K562 (cell line): Measurements from ENCODE around the gene ABR.

Experiments
- LCOR ChIP-seq: sonication (generic); formaldehyde crosslinking; IDR thresholded peaks from 2 replicates; pipeline ENCODE4 v1.8.0; 2022; ENCODE audit warnings: mild to moderate bottlenecking, missing genetic modification reagents
- NFYB ChIP-seq: IDR thresholded peaks from 2 replicates; pipeline ENCODE4 v1.6.1; 2011; ENCODE audit warnings: mild to moderate bottlenecking, moderate library complexity; ENCODE audit not compliant: insufficient read length; ENCODE audit errors: extremely low read depth
- NR2C2 ChIP-seq, 2 experiments: fragments of 200-800 bp in 1 of 2; sonication (Bioruptor generic) in 1 of 2; sonication (generic) in 1 of 2; formaldehyde crosslinking in 1 of 2; IDR thresholded peaks; 2 replicates each; pipeline versions ENCODE4 v1.6.1 to v1.8.0; 2016 to 2022; ENCODE audit warnings: mild to moderate bottlenecking in 1 of 2, missing compliant biosample characterization in 1 of 2, missing genetic modification characterization in 1 of 2, missing genetic modification reagents in 1 of 2
- ZC3H11A ChIP-seq: IDR thresholded peaks from 2 replicates; pipeline ENCODE4 v1.6.1; 2012; ENCODE audit warnings: low read depth, low read length, improper control_type of control experiment
- ZNF41 ChIP-seq: fragments of 250-450 bp; sonication (Bioruptor Pico); conservative IDR thresholded peaks from 2 replicates; pipeline ENCODE4 v1.4.0; 2020; ENCODE audit warnings: mild to moderate bottlenecking

DNA sequence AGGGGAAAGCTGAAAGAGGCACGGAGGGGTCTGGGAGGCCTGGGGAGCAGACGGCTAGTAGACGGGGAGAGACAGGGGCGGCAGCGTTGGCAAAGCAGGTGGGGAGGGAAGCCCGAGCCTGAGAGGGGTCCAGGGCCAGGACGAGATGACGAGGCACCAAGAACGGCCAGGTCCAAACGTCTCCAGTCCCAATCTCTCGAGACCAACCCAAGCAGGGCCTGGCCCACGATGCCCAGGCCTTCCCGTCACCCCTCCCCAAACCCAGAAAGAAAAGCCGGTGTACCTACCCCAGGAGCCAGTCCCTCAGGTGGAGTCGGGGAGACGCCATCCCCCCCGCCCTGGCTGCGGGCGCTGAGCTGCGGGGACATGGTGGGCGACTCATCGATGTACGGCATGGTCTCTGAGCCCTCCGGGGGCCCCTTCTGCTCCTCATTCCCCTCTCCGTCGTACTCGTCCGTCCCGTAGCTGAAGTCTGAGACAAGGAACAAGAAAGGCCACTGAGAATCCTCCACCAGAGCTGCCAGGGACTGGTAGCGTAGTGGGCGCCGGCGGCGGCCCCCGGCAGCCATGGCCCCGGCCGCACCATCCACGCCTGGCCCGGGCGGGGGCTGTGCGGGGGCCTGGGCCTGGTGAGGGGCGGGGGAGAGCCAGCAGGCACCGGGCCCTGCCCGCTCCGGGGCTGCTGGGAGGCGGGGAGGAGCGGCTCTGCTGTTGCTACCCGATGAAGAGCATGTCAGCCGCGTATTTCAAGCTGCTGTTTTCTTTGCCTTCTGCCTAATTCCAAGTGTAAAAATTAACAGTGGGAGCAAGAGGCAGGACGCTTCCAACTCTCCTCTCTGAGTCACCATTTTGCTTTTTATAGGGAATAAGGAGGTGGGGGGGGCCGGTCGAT, 54.6 kb downstream of the ABR start:
- TF ChIP-seq ZNF41 (no peak), NR2C2 (CRISPR knock-in tag; IDR thresholded peaks at IDR 0.05) (no peak), NR2C2 (tag; IDR thresholded peaks at IDR 0.05) (no peak), NFYB (no peak), LCOR (no peak), ZC3H11A (no peak)
